Adrenal gland (tissue), 5 donors: Measurements from ENCODE around the gene ITGA6.

ENCODE experiments used
- POLR2A ChIP-seq, 2 donors: fragments of 450-650 bp; IDR thresholded peaks; one replicate each; pipeline ENCODE4 v1.6.1; 2017; ENCODE audit warnings: antibody characterized with exemption in 2 of 2, mild to moderate bottlenecking in 2 of 2, moderate library complexity in 1 of 2
- TF ChIP-seq, protein P1 (sequence below), 6 experiments: fragments of 450-650 bp in 4 of 6; fragments of 200-600 bp in 2 of 6; sonication (generic) in 1 of 6; IDR thresholded peaks; 1 replicate in 5 of 6; 2 replicates in 1 of 6; pipeline versions ENCODE4 v1.5.1 to v1.8.0; 2016 to 2021; ENCODE audit warnings: antibody characterized with exemption in 6 of 6, mild to moderate bottlenecking in 2 of 6, moderate library complexity in 1 of 6
- donor health status: DM: no; HTN: no; CAD: no.

DNA sequence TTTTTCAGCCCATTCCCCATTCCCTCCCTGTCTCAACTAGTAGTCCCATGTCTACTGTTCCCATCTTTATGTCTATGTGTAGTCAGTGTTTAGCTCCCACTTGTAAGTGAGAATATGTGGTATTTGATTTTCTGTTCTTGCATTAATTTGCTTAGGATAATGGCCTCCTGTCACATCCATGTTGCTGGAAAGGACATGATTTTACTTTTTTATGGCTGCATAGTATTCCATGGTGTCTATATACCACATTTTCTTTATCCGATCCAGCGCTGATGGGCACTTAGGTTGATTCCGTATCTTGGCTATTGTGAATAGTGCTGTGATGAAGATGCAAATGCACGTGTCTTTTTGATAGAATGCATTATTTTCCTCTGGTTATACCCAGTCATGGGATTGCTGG is 21.7 kb upstream of the ITGA6 start:
- TF ChIP-seq, protein P1, sequence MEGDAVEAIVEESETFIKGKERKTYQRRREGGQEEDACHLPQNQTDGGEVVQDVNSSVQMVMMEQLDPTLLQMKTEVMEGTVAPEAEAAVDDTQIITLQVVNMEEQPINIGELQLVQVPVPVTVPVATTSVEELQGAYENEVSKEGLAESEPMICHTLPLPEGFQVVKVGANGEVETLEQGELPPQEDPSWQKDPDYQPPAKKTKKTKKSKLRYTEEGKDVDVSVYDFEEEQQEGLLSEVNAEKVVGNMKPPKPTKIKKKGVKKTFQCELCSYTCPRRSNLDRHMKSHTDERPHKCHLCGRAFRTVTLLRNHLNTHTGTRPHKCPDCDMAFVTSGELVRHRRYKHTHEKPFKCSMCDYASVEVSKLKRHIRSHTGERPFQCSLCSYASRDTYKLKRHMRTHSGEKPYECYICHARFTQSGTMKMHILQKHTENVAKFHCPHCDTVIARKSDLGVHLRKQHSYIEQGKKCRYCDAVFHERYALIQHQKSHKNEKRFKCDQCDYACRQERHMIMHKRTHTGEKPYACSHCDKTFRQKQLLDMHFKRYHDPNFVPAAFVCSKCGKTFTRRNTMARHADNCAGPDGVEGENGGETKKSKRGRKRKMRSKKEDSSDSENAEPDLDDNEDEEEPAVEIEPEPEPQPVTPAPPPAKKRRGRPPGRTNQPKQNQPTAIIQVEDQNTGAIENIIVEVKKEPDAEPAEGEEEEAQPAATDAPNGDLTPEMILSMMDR (IDR thresholded peaks at IDR 0.05), result no peak
- TF ChIP-seq POLR2A (IDR thresholded peaks at IDR 0.05), result no peak
